Measurements from ENCODE around the gene RBM5.
A peak's percentile ranks its signal among the peaks of the same experiment; 100 is the strongest.

Gene RBM5

DNA sequence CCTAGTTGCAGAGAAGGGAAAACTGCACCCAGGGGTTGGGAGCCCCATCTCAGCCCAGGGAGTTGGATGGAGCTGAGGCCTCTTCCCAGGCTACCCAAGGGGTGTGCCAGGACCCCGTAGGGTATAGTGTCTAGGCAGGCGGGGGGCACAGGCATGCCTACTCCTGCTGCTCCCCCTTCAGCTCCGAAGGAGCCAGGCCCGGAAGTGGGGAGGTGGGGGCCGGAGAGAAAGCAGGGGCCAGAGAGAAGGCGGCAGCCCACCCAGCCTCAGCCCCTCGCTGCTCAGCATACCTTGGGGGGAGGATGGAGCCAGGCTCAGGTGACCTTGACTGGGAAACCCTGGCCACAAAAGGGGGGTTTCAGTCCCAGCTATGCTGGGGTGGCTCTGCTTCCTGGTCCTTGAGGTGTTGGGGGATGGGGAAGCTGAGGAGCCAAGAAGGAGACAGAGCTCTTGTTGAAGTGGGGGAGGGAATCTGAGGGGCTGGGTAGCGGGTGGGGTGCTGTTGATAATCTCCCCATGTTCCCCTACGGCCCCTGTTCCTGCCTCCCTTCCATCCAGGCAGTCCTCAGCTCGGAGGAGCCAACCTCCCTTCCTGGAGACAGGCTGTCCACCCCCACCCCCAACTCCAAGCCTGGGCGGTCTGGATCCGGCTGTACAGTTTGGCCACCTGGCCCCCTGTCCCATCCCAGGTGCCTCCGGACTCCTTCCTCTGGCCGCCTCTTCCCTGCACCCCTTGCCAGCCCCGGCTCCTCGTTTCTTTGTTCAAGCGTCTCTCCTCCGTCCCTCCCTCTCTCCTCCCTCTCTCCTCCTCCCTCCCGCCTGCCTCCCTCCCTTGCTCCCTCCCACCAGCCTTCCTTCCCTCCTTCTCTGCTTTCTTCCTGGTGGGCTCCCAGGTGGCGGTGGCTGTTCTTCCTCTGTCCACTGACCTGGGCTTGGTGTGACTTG is 68.1 kb downstream of the RBM5 start:
- peaks cover 31% of the 10 kb centered on the region for H3K27me3 ChIP-seq (ENCODE audit: control insufficient read depth, insufficient read depth, low read length)
- no peak overlapping the region for H3K27ac ChIP-seq (ENCODE audit: low read length)
- peaks cover 11% of the 10 kb centered on the region for H3K36me3 ChIP-seq (ENCODE audit: control insufficient read depth, low read depth, low read length)
- no peaks in the 10 kb centered on the region for H3K9me3 ChIP-seq (ENCODE audit: control insufficient read depth, low read depth, low read length)
- peaks cover 20% of the 10 kb centered on the region for H3K4me1 ChIP-seq (ENCODE audit: control insufficient read depth, low read depth, low read length)
- H3K9ac ChIP-seq (ENCODE audit: low read length) = peak overlapping the region; percentile 65
- peak overlapping the region; percentile 68 for H3K4me3 ChIP-seq (ENCODE audit: low read length)

DNA sequence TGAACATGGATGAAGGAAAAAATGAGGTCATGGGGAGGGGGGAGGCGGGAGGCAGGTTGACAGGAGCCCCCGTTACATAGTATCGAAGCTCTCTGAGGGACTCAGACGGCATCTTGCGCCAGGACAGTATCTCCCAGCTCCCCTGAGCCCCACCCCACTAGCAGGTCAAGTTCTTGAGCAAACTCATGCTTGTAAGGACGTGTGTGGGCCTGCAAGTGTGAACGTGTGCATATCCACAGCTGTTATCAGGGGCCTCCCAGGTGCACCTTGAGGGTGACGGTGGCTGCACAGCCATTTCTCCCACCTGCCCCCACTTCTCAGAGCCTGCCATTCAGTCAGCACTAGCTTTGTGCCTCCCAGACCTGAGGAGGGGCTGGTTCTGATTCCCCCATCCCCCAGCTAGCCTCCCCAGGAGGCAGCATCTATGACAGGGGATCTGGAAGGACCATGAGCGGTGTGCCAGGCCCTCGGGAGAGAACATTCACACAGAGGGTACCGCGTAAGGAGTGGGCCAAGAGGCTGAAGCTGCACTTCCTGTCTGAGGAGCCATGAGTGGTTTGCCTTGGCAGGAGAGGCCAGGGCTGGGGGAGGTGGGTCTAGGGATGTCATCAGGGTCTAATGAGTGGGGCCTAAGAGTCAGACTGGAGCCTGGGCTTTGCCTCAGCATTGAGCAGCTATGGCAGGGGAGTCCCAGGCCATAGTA is 69.3 kb downstream of the RBM5 start:
- Histone ChIP-seq H3K4me1 (ENCODE audit: control insufficient read depth, low read depth, low read length) (peaks cover 20% of the 10 kb centered on the region), H3K9ac (ENCODE audit: low read length) (no peak overlapping the region), H3K4me3 (ENCODE audit: low read length) (no peak overlapping the region), H3K27me3 (ENCODE audit: control insufficient read depth, insufficient read depth, low read length) (peaks cover 28% of the 10 kb centered on the region), H3K36me3 (ENCODE audit: control insufficient read depth, low read depth, low read length) (peaks cover 11% of the 10 kb centered on the region), H3K27ac (ENCODE audit: low read length) (no peak overlapping the region), H3K9me3 (ENCODE audit: control insufficient read depth, low read depth, low read length) (no peaks in the 10 kb centered on the region)

DNA sequence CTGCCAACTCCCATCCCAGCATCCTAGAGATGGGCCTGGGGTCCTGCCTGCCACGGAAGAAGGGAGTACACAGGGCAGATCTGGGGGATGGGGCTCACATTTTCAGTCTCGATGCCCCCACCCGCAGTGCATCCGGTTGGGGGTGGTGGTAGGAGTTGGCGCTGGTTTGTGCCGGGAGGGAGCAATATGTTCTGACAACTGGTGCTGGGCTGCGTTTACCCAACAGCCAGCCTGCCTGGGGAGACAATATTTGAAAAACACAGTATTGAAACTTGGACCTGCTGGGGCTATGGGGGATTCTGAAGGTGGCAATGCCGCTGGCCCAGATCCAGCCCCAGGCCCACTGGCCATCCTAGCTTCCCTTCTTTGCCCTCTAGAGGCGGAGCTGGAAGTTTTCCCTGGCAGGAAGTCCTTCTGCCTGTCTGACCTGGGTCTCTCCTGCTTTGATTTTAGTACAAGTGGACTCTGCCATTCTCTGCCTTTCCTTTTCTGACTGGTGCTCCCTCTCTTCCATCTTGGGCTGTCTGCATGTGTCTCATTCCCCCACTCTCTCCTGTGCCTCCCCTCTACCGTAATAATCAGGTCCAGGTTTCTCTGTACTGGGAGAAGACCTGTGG is 69.9 kb downstream of the RBM5 start:
- no peak overlapping the region for H3K27ac ChIP-seq (ENCODE audit: low read length)
- H3K4me1 ChIP-seq (ENCODE audit: control insufficient read depth, low read depth, low read length) = peaks cover 20% of the 10 kb centered on the region
- H3K9ac ChIP-seq (ENCODE audit: low read length) = no peak overlapping the region
- H3K36me3 ChIP-seq (ENCODE audit: control insufficient read depth, low read depth, low read length) = peaks cover 11% of the 10 kb centered on the region
- H3K4me3 ChIP-seq (ENCODE audit: low read length) = no peak overlapping the region
- H3K9me3 ChIP-seq (ENCODE audit: control insufficient read depth, low read depth, low read length) = no peaks in the 10 kb centered on the region
- peaks cover 22% of the 10 kb centered on the region for H3K27me3 ChIP-seq (ENCODE audit: control insufficient read depth, insufficient read depth, low read length)

DNA sequence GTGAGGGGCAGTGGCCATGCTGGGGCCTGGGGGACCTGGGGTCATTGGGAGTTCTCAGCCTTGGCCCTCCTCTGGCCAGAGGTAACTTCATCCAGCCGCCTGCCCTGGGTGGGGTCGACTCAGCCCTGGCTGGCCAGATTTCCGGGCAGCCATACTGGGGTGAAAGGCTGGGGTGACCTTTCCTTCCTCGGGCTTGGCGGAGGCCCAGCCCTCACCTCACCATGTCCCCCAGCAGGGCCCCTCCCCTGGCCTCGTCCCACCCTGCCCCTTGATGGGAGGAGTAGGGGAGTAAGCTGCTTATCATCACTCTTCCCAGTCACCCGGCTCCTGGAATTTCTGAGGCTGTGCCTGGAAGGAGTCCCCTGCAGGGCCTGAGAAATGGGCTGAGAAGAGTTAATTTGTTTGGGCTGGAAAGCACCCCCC is 71.9 kb downstream of the RBM5 start:
- no peak overlapping the region for H3K4me3 ChIP-seq (ENCODE audit: low read length)
- peaks cover 12% of the 10 kb centered on the region for H3K27me3 ChIP-seq (ENCODE audit: control insufficient read depth, insufficient read depth, low read length)
- H3K27ac ChIP-seq (ENCODE audit: low read length) = no peak overlapping the region
- no peak overlapping the region for H3K9ac ChIP-seq (ENCODE audit: low read length)
- H3K9me3 ChIP-seq (ENCODE audit: control insufficient read depth, low read depth, low read length) = no peaks in the 10 kb centered on the region
- H3K4me1 ChIP-seq (ENCODE audit: control insufficient read depth, low read depth, low read length) = peaks cover 25% of the 10 kb centered on the region
- H3K36me3 ChIP-seq (ENCODE audit: control insufficient read depth, low read depth, low read length) = peaks cover 11% of the 10 kb centered on the region

DNA sequence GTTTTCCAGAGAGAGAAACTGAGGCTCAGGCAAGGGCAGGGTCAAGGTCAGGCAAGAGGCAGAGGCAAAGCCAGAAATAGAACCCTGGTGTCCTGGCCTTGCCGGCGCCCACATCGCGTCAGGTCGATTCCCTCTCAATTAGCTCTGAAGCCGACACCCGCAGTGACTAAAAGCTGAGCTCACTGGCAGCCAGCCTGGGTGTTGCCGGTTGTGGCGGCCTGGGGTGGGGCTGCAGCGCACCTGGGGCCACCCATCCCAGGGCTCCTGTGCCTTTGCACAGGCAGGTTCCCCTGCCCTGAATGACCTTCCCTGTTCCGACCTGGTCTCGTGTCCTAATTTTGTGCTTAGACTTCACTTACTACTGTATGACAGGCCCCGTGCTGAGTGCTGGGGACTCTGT is 72.6 kb downstream of the RBM5 start:
- peaks cover 4% of the 10 kb centered on the region for H3K27me3 ChIP-seq (ENCODE audit: control insufficient read depth, insufficient read depth, low read length)
- no peak overlapping the region for H3K27ac ChIP-seq (ENCODE audit: low read length)
- peaks cover 28% of the 10 kb centered on the region for H3K4me1 ChIP-seq (ENCODE audit: control insufficient read depth, low read depth, low read length)
- no peaks in the 10 kb centered on the region for H3K9me3 ChIP-seq (ENCODE audit: control insufficient read depth, low read depth, low read length)
- peaks cover 11% of the 10 kb centered on the region for H3K36me3 ChIP-seq (ENCODE audit: control insufficient read depth, low read depth, low read length)
- no peak overlapping the region for H3K4me3 ChIP-seq (ENCODE audit: low read length)
- H3K9ac ChIP-seq (ENCODE audit: low read length) = no peak overlapping the region

DNA sequence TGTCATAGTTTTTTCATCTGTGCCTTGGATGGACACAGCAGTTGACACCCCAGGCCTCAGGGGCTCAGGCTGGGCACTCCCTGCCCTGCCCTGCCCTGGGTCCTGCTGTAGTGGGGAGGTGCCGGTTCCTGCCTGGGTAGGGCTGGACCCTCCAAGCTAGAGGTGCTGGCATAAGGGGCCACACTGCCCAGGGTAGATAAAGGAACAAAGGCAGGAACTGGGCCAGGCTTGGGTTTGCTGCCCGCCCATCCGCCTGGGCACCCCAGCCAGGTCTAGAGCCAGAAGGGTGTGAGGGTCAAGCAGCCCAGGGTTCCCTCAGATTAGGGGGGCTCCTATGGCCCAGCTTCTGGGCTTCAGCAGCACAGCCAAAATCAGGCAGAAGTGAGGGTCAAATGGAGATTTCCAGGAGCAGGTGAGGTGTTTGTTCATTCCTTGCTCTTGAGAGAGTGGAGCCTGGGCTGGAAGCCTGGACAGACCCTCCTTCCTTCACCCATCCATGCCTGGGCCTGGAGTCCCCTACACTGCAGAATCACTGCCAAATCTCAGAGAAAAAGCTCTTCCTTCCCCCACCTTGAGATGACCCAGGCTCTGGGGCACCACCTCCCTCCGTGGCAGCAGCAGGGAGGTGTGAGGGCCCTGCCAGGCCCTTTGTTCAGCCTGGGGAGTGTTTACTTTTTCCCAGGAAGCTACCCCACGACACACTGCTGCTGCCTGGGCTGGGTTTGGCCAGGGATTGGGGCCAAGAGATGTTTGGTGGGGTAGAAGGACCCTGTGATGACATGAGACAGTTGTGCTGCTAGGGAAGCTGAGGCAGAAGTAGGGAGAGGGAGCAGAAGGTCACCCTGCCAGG is 73.5 kb downstream of the RBM5 start:
- Histone ChIP-seq H3K27ac (ENCODE audit: low read length) (no peak overlapping the region), H3K36me3 (ENCODE audit: control insufficient read depth, low read depth, low read length) (peaks cover 11% of the 10 kb centered on the region), H3K27me3 (ENCODE audit: control insufficient read depth, insufficient read depth, low read length) (no peaks in the 10 kb centered on the region), H3K4me3 (ENCODE audit: low read length) (no peak overlapping the region), H3K9me3 (ENCODE audit: control insufficient read depth, low read depth, low read length) (no peaks in the 10 kb centered on the region), H3K4me1 (ENCODE audit: control insufficient read depth, low read depth, low read length) (peaks cover 26% of the 10 kb centered on the region), H3K9ac (ENCODE audit: low read length) (no peak overlapping the region)

DNA sequence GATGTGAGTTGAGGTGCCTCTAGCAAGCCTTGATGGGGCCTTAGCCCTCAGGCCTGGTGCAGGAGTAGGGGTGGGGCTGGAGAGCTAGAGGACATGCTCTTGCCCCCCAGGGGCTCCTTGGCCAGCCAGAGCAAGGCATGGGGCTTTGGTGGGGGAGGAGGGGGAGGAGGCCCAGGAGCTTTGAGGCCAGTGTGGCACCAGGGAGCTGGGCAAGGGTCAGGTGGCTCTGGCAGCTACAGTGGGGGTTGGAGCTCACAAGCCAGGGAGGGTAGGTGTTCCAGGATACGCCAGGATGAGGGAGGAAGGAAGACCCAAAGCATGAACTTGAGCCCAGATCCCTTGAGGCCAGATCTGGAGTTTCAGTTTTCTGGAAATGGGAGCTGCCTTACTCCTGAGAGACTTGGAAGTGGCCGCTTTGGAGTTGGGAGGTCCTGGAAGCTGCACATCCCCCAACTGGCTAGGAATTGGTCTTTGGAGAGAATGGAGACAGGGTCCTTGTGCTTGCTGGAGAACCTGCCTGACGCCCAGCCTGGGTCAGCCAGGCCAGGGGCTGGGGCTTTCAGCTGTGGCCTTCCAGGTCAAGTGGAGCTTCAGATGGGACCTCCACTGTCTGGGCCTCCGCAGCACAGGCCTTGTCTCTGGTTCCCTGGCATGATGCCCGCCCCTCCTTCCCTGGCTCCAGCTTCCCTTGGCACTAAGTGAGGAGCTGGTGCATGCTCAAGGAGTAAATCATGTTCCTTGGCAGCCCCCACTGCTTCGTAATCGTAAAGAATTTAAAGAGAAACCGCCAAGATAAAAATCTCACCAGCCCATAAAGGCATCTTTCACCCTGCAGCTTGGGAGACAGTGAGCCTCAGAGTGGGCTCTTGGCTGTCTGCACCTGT is 75.1 kb downstream of the RBM5 start:
- H3K27me3 ChIP-seq (ENCODE audit: control insufficient read depth, insufficient read depth, low read length) = no peaks in the 10 kb centered on the region
- H3K9me3 ChIP-seq (ENCODE audit: control insufficient read depth, low read depth, low read length) = no peaks in the 10 kb centered on the region
- no peak overlapping the region for H3K9ac ChIP-seq (ENCODE audit: low read length)
- no peak overlapping the region for H3K27ac ChIP-seq (ENCODE audit: low read length)
- H3K4me3 ChIP-seq (ENCODE audit: low read length) = no peak overlapping the region
- peaks cover 24% of the 10 kb centered on the region for H3K4me1 ChIP-seq (ENCODE audit: control insufficient read depth, low read depth, low read length)
- H3K36me3 ChIP-seq (ENCODE audit: control insufficient read depth, low read depth, low read length) = peaks cover 11% of the 10 kb centered on the region

DNA sequence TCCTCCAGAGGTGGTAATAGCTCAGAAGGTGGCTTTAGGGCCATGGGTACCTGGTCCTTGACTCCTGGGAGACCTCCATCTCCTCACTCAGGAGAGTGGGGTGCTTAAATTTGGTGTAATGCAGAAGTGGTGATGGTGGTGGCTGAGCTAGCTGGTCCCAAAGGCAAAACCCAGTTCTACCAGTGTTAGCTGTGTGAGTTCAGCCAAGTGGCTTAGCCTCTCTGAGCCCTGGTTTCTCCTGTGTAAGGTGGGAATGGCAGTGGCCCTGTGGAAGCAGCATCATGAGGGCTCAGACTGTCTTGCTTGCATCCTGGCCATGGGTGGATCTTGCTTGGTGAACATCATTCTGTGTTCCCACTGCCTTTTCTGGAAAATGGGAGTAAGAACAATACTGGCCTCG is 75.8 kb downstream of the RBM5 start:
- H3K4me3 ChIP-seq (ENCODE audit: low read length) = no peak overlapping the region
- H3K9me3 ChIP-seq (ENCODE audit: control insufficient read depth, low read depth, low read length) = no peaks in the 10 kb centered on the region
- peaks cover 24% of the 10 kb centered on the region for H3K4me1 ChIP-seq (ENCODE audit: control insufficient read depth, low read depth, low read length)
- no peak overlapping the region for H3K9ac ChIP-seq (ENCODE audit: low read length)
- H3K27ac ChIP-seq (ENCODE audit: low read length) = no peak overlapping the region
- peaks cover 11% of the 10 kb centered on the region for H3K36me3 ChIP-seq (ENCODE audit: control insufficient read depth, low read depth, low read length)
- no peaks in the 10 kb centered on the region for H3K27me3 ChIP-seq (ENCODE audit: control insufficient read depth, insufficient read depth, low read length)

DNA sequence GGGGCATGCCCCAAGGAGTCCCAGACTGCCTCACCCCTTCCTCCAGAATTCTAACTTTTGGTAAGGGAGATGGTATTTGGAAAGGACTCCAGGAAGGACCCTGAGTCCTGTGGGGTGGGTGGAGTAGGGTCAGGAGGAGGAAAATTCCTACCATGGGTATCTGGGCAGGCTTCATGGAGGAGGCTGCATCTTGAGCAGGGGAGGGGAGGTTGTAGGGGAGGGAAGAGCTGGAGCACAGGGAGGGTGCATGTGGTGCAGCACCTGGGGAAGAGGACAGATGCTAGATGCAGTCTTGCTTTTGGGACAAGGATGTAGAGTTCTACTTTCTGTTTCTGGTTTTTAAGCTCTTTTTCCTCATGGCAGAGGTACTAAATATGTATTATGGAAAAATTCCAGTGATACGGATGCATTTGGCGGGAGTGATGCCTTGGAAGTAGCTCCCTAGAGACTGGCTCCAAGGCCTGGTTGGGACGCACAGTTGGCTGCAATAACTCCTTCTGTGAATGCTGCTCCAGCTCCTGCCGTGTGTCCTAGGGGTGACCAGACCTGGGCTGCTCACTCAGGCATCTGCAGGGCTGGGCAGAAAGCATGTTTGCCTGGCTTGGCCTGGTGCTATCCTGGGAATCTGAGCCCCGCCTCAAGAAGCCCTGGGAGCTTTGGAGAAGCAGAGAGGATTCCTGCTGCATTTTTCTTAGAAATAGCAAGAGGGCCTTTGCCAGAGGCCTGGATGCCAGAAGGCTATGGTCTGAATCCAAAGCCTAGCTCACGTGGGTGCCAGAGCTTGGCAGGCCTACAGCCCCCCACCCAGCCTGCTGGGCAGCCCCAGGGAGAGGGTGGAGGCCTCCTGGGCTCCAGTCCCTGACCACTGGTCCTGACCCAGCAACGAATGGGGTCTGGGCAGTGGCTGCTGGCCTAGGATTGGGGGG is 76.5 kb downstream of the RBM5 start:
- Histone ChIP-seq H3K4me3 (ENCODE audit: low read length) (no peak overlapping the region), H3K36me3 (ENCODE audit: control insufficient read depth, low read depth, low read length) (peaks cover 9% of the 10 kb centered on the region), H3K27ac (ENCODE audit: low read length) (no peak overlapping the region), H3K4me1 (ENCODE audit: control insufficient read depth, low read depth, low read length) (peaks cover 24% of the 10 kb centered on the region), H3K9ac (ENCODE audit: low read length) (no peak overlapping the region), H3K27me3 (ENCODE audit: control insufficient read depth, insufficient read depth, low read length) (no peaks in the 10 kb centered on the region), H3K9me3 (ENCODE audit: control insufficient read depth, low read depth, low read length) (no peaks in the 10 kb centered on the region)
